Keratinocyte (primary cell): ENCODE measurements around the gene ANGPT4. TPM values are rescaled to one million over a fixed set of nuclear protein-coding genes. Genes with fewer than 3 reads are reported as not detected.

ENCODE experiments used
- DNase-seq: peaks from one replicate; pipeline ENCODE4 v3.0.0-alpha.2; 2011; ENCODE audit warnings: low read depth, missing footprints, low spot score
- FAIRE-seq: peaks from 2 replicates; lab custom pipeline; 2011; peaks lifted over from hg19 to GRCh38; lab: Jason Lieb, UNC
- H2AFZ ChIP-seq: 2 replicates; pipeline ENCODE4 v1.6.0; 2012; ENCODE audit warnings: low read length, control low read depth, inconsistent platforms; ENCODE audit not compliant: control insufficient read depth
- H3K27ac ChIP-seq: 2 replicates; pipeline ENCODE4 v1.5.1; 2011; ENCODE audit warnings: low read length; ENCODE audit not compliant: control insufficient read depth, insufficient read depth
- H3K27me3 ChIP-seq: 3 replicates; pipeline ENCODE4 v1.6.0; 2011; ENCODE audit warnings: low read length; ENCODE audit not compliant: control insufficient read depth, insufficient read depth; ENCODE audit errors: extremely low read depth
- H3K36me3 ChIP-seq, 2 experiments: 2 replicates in 1 of 2; 3 replicates in 1 of 2; pipeline ENCODE4 v1.5.1; 2011; ENCODE audit warnings: low read length in 2 of 2, mild to moderate bottlenecking in 1 of 2; ENCODE audit not compliant: control insufficient read depth in 2 of 2, insufficient read depth in 2 of 2; ENCODE audit errors: extremely low read depth in 1 of 2
- H3K4me1 ChIP-seq: 3 replicates; pipeline ENCODE4 v1.5.1; 2011; ENCODE audit warnings: low read length; ENCODE audit not compliant: control insufficient read depth, insufficient read depth; ENCODE audit errors: extremely low read depth
- H3K4me2 ChIP-seq: 3 replicates; pipeline ENCODE4 v1.6.0; 2011; ENCODE audit warnings: low read depth, low read length; ENCODE audit not compliant: control insufficient read depth, insufficient read depth; ENCODE audit errors: extremely low read depth
- H3K4me3 ChIP-seq, 3 experiments: fragments of 200-600 bp in 1 of 3; sonication (generic) in 1 of 3; 2 replicates in 2 of 3; 3 replicates in 1 of 3; pipeline ENCODE4 v1.5.1; 2011 to 2016; ENCODE audit warnings: low read length in 3 of 3, mild to moderate bottlenecking in 3 of 3, control low read depth in 2 of 3, inconsistent platforms in 1 of 3, low read depth in 1 of 3, mixed read lengths in 1 of 3, mixed run types in 1 of 3, moderate library complexity in 1 of 3; ENCODE audit not compliant: control insufficient read depth in 2 of 3, insufficient read depth in 2 of 3; ENCODE audit errors: extremely low read depth in 1 of 3
- H3K79me2 ChIP-seq: 2 replicates; pipeline ENCODE4 v1.6.0; 2012; ENCODE audit warnings: low read length; ENCODE audit not compliant: control insufficient read depth, insufficient read depth
- H3K9ac ChIP-seq: 3 replicates; pipeline ENCODE4 v1.6.0; 2011; ENCODE audit warnings: low read length; ENCODE audit not compliant: control insufficient read depth, insufficient read depth; ENCODE audit errors: extremely low read depth
- H3K9me1 ChIP-seq: 3 replicates; pipeline ENCODE4 v1.6.0; 2011; ENCODE audit warnings: low read length; ENCODE audit not compliant: control insufficient read depth, insufficient read depth; ENCODE audit errors: extremely low read depth
- H3K9me3 ChIP-seq: 2 replicates; pipeline ENCODE4 v1.5.1; 2012; ENCODE audit warnings: low read depth, low read length; ENCODE audit not compliant: control insufficient read depth
- H4K20me1 ChIP-seq: 3 replicates; pipeline ENCODE4 v1.6.0; 2011; ENCODE audit warnings: low read length; ENCODE audit not compliant: control insufficient read depth, insufficient read depth; ENCODE audit errors: extremely low read depth
- CTCF ChIP-seq, 3 experiments: IDR thresholded peaks in 1 of 3; conservative IDR thresholded peaks in 1 of 3; optimal IDR thresholded peaks in 1 of 3; 2 replicates in 2 of 3; 3 replicates in 1 of 3; pipeline versions ENCODE3 to v1.5.1; 2011; ENCODE audit warnings: low read length in 3 of 3, mild to moderate bottlenecking in 3 of 3, moderate library complexity in 2 of 3, control low read depth in 1 of 3, inconsistent platforms in 1 of 3; ENCODE audit not compliant: insufficient read depth in 2 of 3; ENCODE audit errors: extremely low read depth in 1 of 3
- EZH2 ChIP-seq: IDR thresholded peaks from one replicate; pipeline ENCODE4 v1.6.1; 2012; ENCODE audit warnings: inconsistent platforms, mild to moderate bottlenecking, low read length, moderate library complexity
- dilution Hi-C: fragments of 300-500 bp; cut with MboI; formaldehyde crosslinking; loops from one replicate; pipeline ENCODE4 v1.7.0; 2020; ENCODE audit warnings: low sequenced_read_pairs; ENCODE audit not compliant: extremely low pct_ligation_motif_present
- polyA plus RNA-seq, 5 experiments: library from polyadenylated mRNA; depleted of rRNA in 3 of 5; stranded (reverse) in 3 of 5; stranded (forward) in 1 of 5; unstranded in 1 of 5; fragments of >200 nt; gene quantifications; 1 replicate in 1 of 5; 2 replicates in 3 of 5; 3 replicates in 1 of 5; pipeline versions ENCODE4 v1.2.1 to v1.2.3, GENCODE V29; 2011 to 2012; ENCODE audit warnings: missing spikeins in 2 of 5, low read depth in 1 of 5, low replicate concordance in 1 of 5

The ANGPT4 gene
- polyA plus RNA-seq, 1 donor (not counting 4 experiments of a cell fraction or from before 2014, with no cell fraction given): not detected

DNA sequence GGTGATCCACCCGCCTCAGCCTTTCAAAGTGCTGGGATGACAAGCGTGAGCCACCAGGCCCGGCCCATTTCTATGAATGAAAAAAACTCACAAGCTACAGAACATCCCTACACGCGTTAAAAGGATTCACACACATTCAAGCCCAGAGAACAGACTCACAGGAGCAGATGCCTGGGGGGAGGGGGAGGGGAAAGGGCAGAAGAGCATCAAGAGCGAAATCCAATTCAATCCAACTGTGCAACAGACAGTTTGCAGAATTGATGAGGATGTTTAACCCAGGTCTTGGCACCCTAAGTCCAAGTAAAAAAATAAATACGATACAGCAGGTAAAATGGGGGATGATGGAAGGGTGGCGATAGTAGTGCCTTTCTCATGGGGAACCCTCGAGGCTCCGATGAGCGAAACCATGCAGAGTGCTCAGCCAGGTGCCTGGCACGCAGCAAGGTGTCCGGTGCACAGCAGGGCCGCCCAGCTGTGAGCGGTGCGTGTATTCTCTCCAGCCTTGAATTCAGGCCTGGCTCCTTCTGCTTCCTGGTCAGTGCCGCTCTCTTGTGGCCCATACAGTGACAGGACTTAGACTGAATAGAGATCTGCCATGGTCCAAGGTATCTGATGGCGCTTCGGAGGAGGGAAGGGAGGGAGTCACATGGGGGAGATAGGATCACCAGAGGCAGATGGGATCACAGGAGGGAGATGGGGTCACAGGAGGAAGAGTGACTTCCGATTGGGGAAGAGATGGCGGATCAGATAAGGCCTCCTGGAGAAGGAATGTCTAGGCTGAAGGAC lies 35.4 kb upstream of the ANGPT4 start:
- dilution Hi-C loops: no loop called here
- no peak overlapping the region for H3K27ac ChIP-seq
- H3K9ac ChIP-seq: no peak overlapping the region
- no peak overlapping the region for H3K4me2 ChIP-seq
- H3K79me2 ChIP-seq: no peaks in the 10 kb centered on the region
- DNase-seq (no peak), FAIRE-seq (no peak)
- no peak overlapping the region for H2AFZ ChIP-seq
- no peaks in the 10 kb centered on the region for H3K9me1 ChIP-seq
- H3K36me3 ChIP-seq: no peaks in the 10 kb centered on the region
- H3K27me3 ChIP-seq: peaks cover 6% of the 10 kb centered on the region
- no peak overlapping the region for H3K4me3 ChIP-seq
- TF ChIP-seq CTCF (optimal IDR thresholded peaks at IDR 0.05 in 1 of 3, IDR thresholded peaks at IDR 0.05 in 1 of 3, conservative IDR thresholded peaks at IDR 0.05 in 1 of 3; ENCODE audit: extremely low read depth in 1 of 3, insufficient read depth in 2 of 3, low read length in 3 of 3) (peak in 1 of 3 experiments; percentile 28), EZH2 (no peak)
- no peaks in the 10 kb centered on the region for H3K4me1 ChIP-seq
- H3K9me3 ChIP-seq: no peaks in the 10 kb centered on the region
- H4K20me1 ChIP-seq: no peaks in the 10 kb centered on the region

DNA sequence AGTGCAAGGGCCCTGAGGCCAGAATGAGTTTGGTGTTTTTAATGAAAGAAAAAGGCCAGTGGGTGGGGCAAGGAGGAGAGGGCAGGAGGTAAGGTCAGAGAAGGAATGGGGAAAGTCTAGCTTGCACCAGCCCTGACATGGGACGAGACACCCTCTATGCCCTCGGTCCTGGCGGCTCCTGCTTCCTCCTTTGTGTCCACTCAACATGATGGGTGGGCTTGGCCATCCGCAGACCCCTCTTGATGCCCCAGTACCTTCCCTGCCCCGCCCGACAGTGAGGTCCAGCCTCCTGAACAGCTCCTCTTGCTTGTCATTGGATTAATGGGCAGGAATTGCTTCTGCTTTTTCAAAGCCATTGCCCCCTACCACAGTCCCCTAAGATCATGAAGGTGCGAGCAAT lies 33.6 kb upstream of the ANGPT4 start:
- H3K9me1 ChIP-seq: no peaks in the 10 kb centered on the region
- FAIRE-seq (no peak), DNase-seq (no peak)
- no peaks in the 10 kb centered on the region for H4K20me1 ChIP-seq
- dilution Hi-C loops: no loop called here
- TF ChIP-seq EZH2: no peak
- no peak for TF ChIP-seq CTCF (optimal IDR thresholded peaks at IDR 0.05 in 1 of 3, IDR thresholded peaks at IDR 0.05 in 1 of 3, conservative IDR thresholded peaks at IDR 0.05 in 1 of 3; ENCODE audit: extremely low read depth in 1 of 3, insufficient read depth in 2 of 3, low read length in 3 of 3)
- no peak overlapping the region for H3K4me3 ChIP-seq
- H3K27me3 ChIP-seq: peaks cover 2% of the 10 kb centered on the region
- H3K4me2 ChIP-seq: no peak overlapping the region
- no peak overlapping the region for H2AFZ ChIP-seq
- H3K9ac ChIP-seq: no peak overlapping the region
- no peak overlapping the region for H3K27ac ChIP-seq
- H3K4me1 ChIP-seq: no peaks in the 10 kb centered on the region
- no peaks in the 10 kb centered on the region for H3K9me3 ChIP-seq
- no peaks in the 10 kb centered on the region for H3K79me2 ChIP-seq
- H3K36me3 ChIP-seq: no peaks in the 10 kb centered on the region
